ENCODE data around the gene CEP131.

The CEP131 gene

DNA sequence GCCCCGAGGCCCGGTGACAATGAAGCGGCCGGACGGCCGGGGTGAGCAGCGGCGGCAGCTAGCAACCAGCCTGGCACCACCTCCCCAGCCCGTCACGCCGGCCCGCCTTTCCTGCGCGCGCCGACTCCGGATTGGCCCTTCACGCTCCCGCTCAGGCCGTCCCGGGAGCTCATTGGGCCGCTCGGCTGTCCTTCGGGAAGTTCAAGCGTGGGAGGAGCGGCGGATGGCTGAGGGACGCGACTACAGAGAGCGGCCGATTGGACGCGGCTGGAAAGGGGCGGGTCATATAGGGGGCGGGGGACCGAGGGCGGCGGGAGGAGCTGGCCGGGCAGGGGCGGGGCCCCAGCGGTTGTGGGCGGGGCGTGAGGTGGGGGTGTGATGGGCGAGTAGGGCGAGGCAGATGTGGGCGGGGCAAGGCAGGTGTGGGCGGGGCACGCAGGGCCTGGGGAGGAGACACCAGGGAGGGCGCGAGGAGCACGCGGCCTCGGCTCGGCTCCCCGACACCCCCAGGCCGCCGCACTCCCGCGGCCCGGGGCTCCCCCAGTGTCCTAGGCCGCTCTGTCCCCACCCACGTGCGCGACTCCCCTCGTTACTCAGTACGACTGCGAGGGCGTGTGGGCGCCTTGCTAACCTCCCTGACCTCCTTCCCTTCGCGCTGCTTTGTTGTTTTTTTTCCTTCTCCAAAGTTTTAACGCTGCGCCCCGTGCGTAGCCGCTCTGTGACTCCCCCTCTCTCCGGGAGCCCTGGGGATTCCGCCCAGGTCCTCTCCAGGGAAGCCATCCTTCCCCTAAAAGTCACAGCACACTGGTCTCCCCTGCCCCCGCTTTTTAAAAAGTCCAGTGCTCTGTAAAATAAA is at the start of gene CEP131:
CEP131 (minus strand) TSS at position 60 of the 856 bp plus-strand sequence. CDS start 2,909 bp downstream, outside the sequence.
- DNase-seq (ENCODE audit: low read depth, low spot score): peak; percentile 83

GRCh38 chr17:81271226-81271625 is 48.5 kb upstream of the CEP131 start:
- DNase-seq (ENCODE audit: low read depth, low spot score): no peak

- no peak for DNase-seq (ENCODE audit: low read depth, low spot score)
Measured at GRCh38 chr17:81270279-81270678, 47.5 kb upstream of the CEP131 start.

GRCh38 chr17:81267390-81268067 is 44.8 kb upstream of the CEP131 start:
- DNase-seq (ENCODE audit: low read depth, low spot score): no peak

DNA sequence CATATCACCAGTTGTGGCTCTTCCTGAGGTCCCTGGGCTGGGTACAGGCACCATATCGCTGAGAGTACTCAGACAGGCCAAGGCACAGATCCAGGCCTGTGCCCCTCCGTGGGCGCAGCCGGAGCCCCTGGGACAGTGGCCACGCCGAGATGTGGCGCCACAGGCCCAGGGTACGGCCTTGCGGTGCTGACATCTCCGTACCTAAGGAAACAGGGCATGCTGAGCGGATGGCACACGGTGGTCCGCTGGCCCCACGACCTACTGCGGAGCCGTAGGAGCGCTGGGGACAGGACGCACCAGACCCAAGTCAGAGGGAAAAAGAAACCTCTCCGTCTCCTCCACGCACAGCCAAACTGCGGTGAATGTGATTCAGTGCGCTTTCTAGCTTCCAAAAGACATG is 42.8 kb upstream of the CEP131 start:
- no peak for DNase-seq (ENCODE audit: low read depth, low spot score)

GRCh38 chr17:81264640-81265039 is 41.9 kb upstream of the CEP131 start:
- no peak for DNase-seq (ENCODE audit: low read depth, low spot score)

GRCh38 chr17:81263371-81264181 is 40.8 kb upstream of the CEP131 start:
- DNase-seq (ENCODE audit: low read depth, low spot score): no peak

GRCh38 chr17:81261582-81262336 is 39.0 kb upstream of the CEP131 start:
- DNase-seq (ENCODE audit: low read depth, low spot score): no peak

GRCh38 chr17:81261096-81261495 is 38.3 kb upstream of the CEP131 start:
- DNase-seq (ENCODE audit: low read depth, low spot score): no peak

DNA sequence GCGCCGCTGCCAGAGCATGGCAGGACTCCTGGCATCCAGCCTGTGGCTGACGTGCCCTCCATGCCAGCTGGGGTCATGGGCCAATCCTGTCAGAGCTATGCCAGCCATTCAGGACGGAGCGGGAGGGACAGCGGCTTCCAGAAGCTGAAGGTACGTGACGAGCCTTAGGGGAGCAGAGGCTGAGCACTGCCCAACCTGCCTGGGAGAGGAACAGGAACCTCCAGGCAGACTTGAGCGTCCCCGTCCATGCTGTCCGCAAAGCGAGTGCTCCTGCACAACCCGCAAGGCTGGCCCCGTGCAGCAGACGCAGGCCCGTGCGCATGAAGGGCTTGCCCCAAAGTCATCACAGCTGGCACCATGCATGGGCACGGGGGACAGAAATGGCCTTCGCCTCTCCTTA is 37.9 kb upstream of the CEP131 start:
- no peak for DNase-seq (ENCODE audit: low read depth, low spot score)

- DNase-seq (ENCODE audit: low read depth, low spot score): no peak
Measured at GRCh38 chr17:81260171-81260570, 37.4 kb upstream of the CEP131 start.

DNA sequence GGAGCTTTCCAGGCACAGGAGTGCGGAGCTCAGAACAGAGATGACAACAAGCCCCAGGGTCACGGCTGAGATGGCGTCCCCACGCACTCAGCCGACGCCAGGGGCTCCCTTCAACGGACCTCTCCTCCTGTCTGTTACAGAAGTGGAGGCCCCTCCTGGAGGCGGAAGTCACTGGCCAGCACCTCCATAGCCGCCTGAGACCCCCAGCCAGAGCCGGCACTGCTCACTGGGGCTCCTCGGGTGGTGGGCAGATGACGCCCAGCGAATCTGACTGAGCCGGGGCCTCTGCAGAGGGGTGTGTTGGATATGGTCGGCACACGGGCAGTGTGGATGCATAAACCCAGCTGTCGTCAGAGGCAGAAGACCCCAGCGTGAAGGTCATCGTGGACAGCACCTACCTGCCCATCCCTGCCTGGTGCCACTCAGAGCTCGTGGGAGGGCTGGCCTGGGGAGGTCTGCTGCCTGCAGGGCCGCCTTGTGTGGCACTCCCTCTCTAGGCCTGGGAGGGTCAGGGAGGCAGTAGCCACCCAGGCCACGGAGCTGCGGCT is 36.4 kb upstream of the CEP131 start:
- no peak for DNase-seq (ENCODE audit: low read depth, low spot score)

- no peak for DNase-seq (ENCODE audit: low read depth, low spot score)
Measured at GRCh38 chr17:81258292-81258691, 35.5 kb upstream of the CEP131 start.

DNA sequence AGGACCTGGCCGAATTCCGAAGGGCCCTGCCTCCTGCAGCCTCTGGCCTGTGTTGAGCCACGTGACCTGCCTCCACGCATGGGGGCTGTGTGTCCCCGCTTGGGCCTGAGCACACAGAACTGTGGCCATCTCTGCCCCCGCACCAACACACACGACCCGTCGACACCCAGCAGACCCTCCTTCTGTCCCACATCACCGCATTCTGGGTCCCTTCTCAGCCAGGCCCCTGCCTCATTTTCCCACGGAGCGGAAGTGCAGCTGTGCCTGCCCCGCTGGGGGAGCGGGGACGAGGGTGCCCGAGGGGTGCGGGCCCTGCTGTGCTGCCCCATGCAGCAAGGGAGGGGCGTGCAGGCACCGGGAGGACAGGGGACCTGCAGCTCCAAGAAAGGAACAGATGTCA is 34.8 kb upstream of the CEP131 start:
- no peak for DNase-seq (ENCODE audit: low read depth, low spot score)

DNA sequence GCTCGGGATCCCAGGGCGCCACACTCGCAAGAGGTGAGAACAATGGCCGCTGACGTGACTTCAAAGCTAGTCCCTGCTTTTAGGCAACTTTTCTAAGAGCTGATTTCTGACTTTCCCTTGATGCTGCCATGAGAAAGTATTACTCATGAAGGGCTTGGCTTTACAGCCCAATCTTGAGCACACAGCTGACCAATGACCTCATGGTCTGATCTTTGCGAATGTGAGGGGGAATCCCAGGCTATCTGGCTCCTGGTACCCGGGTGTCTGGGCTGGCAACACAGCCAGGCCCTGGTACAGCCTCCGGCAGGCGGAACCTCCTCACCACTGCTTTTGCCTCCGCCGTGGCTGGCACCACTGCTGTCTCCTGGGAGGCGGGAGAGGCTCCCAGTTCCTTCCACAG is 33.9 kb upstream of the CEP131 start:
- no peak for DNase-seq (ENCODE audit: low read depth, low spot score)

DNA sequence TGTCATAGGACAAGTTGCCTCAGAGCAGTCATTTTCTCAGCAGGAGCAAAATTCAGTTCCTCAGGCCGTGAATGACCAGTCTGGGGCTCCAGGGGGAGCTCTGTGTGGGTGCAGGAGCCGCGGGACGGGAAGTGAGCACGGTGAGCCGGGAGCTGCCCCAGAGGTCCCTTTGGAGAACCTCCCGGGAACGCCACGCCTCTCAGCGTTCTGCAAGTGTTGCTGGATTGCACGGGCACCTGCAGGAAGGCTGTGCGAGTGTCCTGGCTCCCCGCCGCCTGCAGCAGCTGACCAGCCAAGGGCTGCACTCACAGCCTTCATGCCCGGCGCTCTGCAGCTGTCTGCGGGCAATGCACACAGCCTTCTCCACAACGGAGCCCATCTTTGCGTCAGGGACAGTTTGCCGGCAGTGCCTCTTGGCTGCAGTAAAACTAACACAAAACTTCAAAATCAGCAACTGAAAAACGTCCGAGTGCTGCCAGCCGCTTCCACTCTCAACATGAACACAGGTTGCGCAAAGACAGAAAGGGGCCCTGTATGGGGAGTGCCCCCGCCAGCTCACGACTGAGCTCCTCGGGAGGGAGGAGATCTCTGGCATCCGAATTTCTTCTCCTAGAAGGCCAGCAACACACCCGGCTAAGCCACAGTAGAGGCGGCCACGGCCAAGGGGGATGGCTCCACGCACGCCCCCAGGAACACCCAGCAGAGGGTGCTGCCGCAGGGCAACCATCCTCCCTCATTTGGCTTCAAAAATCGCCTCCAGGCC is 32.4 kb upstream of the CEP131 start:
- DNase-seq (ENCODE audit: low read depth, low spot score): no peak

DNA sequence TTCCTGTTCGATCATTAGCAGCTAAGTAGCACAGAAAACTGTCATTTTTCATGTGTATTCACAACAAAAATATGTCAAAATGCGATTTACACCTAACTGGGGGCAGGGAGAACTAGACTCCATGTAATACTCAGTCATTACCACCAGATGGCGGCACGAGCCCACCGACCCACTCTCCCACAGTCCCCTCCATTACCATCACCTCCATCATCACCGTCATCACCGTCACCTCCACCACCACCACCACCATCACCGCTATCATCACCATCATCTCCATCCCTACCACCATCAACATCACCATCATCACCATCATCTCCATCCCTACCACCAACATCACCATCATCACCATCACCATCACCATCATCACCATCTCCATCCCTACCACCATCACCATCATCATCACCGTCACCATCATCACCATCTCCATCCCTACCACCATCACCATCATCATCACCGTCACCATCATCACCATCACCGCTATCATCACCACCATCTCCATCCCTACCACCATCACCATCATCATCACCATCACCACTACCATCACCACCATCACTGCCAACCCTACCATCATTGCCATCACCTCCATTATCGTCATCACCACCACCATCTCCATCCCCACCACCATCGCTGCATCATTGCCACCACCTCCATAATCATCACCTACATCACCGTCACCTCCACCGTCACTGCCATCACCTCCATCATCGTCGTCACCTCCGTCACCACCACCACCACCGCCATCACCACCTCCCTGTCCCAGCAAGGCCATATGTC is 30.8 kb upstream of the CEP131 start:
- no peak for DNase-seq (ENCODE audit: low read depth, low spot score)

GRCh38 chr17:81252987-81253329 is 30.2 kb upstream of the CEP131 start:
- DNase-seq (ENCODE audit: low read depth, low spot score): no peak

DNA sequence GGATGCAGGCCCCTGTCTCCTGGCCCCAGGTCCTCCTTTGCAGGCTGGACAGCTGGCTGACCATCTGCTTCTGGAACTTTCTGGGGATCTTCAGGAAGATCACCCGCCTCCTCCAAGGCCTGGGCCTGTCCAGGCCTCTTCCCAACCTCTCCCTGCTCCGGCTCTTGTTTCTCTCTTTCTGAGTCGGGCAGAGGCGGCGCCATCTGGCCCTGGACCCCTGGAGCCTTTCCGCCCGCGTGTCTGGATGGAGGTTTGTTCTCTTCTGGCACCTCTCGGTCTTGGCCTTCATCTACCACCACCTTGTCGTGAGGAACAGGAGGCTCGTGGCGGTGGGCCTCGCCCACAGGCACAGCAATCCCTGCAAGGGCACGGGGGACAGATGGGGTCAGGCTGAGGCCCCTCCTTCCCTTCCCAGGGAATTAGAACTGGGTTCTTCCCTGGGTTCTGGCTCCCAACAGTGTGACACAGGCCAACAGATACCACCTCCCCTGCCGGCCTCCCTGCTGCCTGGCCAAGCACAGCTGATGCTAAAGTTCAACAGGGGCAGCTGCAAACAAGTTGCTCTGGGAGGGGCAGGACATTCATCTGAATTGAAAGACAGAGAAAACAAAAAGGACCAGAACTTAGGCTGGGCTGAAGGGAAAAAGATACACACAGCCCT is 29.7 kb upstream of the CEP131 start:
- no peak for DNase-seq (ENCODE audit: low read depth, low spot score)
